ENCODE measurements around the gene EZR.

The EZR gene

GRCh38 chr6:158751921-158752320 lies 67.2 kb downstream of the EZR start:
- DNase-seq (ENCODE audit: low read depth, low spot score): no peak
- Histone ChIP-seq H3K36me3 (ENCODE audit: control insufficient read depth, insufficient read depth, low read length) (no peaks in the 10 kb centered on the region), H3K4me1 (ENCODE audit: control insufficient read depth, insufficient read depth, low read length) (no peaks in the 10 kb centered on the region; the same call in 1 of the 2 replicates), H3K27ac (ENCODE audit: low read length) (no peak overlapping the region), H3K27me3 (ENCODE audit: control insufficient read depth, insufficient read depth, low read length) (no peaks in the 10 kb centered on the region), H3K4me3 (ENCODE audit: low read length) (no peak overlapping the region), H3K9me3 (ENCODE audit: control insufficient read depth, insufficient read depth, low read length) (no peaks in the 10 kb centered on the region)
- no CpG with 5 or more reads among the region's 9 CpGs for WGBS (ENCODE audit: insufficient coverage, insufficient read length)

DNA sequence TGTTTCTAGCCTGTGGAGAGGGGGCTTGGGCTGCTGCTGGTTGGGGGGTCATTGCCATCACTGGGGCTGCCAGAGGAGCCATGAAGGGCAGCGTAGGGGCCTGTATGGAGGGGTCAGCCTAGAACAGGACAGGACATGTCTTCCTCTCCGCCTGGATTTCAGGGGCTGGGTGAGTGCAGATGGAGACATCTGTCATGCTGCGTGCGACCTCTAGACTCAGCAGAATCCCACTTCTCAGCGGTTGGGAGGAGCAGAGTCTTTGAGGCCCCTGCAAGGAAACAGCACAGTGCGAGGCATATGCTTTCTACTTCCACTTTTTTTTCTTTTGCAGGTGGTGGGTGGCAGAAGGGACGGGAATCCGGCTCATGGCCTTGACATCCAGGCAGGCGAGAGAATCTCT lies 67.9 kb downstream of the EZR start:
- Histone ChIP-seq H3K4me3 (ENCODE audit: low read length) (no peak overlapping the region), H3K36me3 (ENCODE audit: control insufficient read depth, insufficient read depth, low read length) (no peaks in the 10 kb centered on the region), H3K27me3 (ENCODE audit: control insufficient read depth, insufficient read depth, low read length) (no peaks in the 10 kb centered on the region), H3K27ac (ENCODE audit: low read length) (no peak overlapping the region), H3K9me3 (ENCODE audit: control insufficient read depth, insufficient read depth, low read length) (no peaks in the 10 kb centered on the region), H3K4me1 (ENCODE audit: control insufficient read depth, insufficient read depth, low read length) (no peaks in the 10 kb centered on the region; the same call in 1 of the 2 replicates)
- no peak for DNase-seq (ENCODE audit: low read depth, low spot score)
- WGBS (ENCODE audit: insufficient coverage, insufficient read length): no CpG with 5 or more reads among the region's 9 CpGs

GRCh38 chr6:158744986-158745430 lies 74.2 kb downstream of the EZR start:
- WGBS (ENCODE audit: insufficient coverage, insufficient read length): no CpG with 5 or more reads among the region's 5 CpGs
- Histone ChIP-seq H3K9me3 (ENCODE audit: control insufficient read depth, insufficient read depth, low read length) (no peaks in the 10 kb centered on the region), H3K27me3 (ENCODE audit: control insufficient read depth, insufficient read depth, low read length) (no peaks in the 10 kb centered on the region), H3K4me1 (ENCODE audit: control insufficient read depth, insufficient read depth, low read length) (no peaks in the 10 kb centered on the region), H3K36me3 (ENCODE audit: control insufficient read depth, insufficient read depth, low read length) (no peaks in the 10 kb centered on the region), H3K27ac (ENCODE audit: low read length) (no peak overlapping the region), H3K4me3 (ENCODE audit: low read length) (no peak overlapping the region)
- DNase-seq (ENCODE audit: low read depth, low spot score): no peak

DNA sequence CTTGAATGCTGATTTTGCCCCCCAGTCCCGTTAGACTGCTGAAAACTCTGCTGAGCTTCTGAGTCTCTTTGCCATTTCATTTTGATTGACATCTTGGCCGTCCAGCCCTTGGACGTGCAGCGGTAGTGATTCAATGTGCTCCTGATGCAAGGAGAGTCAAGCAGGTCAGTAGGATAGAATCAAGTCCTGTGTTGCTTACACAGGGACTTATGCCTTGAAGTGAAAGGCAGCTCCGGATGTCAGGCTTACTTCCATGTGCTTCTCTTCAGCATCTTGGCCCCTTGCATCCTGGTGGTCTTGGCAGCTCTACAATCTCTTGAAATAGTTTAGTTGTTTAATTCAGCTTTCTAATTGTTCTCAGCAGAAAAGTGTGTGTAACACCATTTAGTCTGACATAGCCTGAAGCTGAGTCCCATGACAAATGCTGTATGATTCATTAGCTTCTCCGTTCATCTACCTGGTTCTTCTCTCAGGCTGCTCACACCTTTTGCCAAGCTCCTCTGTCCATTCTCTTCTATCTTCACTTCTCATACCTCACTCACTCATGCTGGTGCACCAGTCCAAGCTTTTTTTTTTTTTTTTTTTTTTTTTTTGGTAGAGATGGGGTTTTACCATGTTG lies 76.0 kb downstream of the EZR start:
- Histone ChIP-seq H3K27ac (ENCODE audit: low read length) (no peak overlapping the region), H3K4me3 (ENCODE audit: low read length) (no peak overlapping the region), H3K27me3 (ENCODE audit: control insufficient read depth, insufficient read depth, low read length) (no peaks in the 10 kb centered on the region), H3K4me1 (ENCODE audit: control insufficient read depth, insufficient read depth, low read length) (no peaks in the 10 kb centered on the region), H3K36me3 (ENCODE audit: control insufficient read depth, insufficient read depth, low read length) (no peaks in the 10 kb centered on the region), H3K9me3 (ENCODE audit: control insufficient read depth, insufficient read depth, low read length) (no peaks in the 10 kb centered on the region)
- DNase-seq (ENCODE audit: low read depth, low spot score): no peak
- no CpG with 5 or more reads among the region's 6 CpGs for WGBS (ENCODE audit: insufficient coverage, insufficient read length)

DNA sequence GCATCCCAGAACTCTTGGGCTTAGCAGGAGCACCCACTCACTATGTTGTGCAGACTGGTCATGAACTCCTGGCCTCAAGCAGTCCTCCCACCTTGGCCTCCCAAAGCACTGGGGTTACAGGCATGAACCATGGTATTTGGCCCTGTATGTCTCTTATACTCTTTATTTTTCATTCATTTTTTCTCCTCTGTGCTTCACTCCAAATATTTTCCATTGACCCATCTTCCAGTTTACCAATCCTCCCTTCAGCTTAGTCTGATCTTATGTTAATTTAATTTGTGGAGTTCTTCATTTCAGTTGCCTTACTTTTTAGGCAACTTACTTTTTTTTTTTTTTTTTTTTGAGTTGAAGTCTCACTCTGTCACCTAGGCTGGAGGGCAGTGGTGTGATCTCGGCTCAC lies 79.5 kb downstream of the EZR start:
- H3K4me1 ChIP-seq (ENCODE audit: control insufficient read depth, insufficient read depth, low read length): no peaks in the 10 kb centered on the region
- no CpG with 5 or more reads among the region's 1 CpG for WGBS (ENCODE audit: insufficient coverage, insufficient read length)
- H3K4me3 ChIP-seq (ENCODE audit: low read length): no peak overlapping the region
- no peaks in the 10 kb centered on the region for H3K36me3 ChIP-seq (ENCODE audit: control insufficient read depth, insufficient read depth, low read length)
- H3K9me3 ChIP-seq (ENCODE audit: control insufficient read depth, insufficient read depth, low read length): no peaks in the 10 kb centered on the region
- no peak overlapping the region for H3K27ac ChIP-seq (ENCODE audit: low read length)
- DNase-seq (ENCODE audit: low read depth, low spot score): no peak
- no peaks in the 10 kb centered on the region for H3K27me3 ChIP-seq (ENCODE audit: control insufficient read depth, insufficient read depth, low read length)

- WGBS (ENCODE audit: insufficient coverage, insufficient read length): no CpG with 5 or more reads among the region's 12 CpGs
- Histone ChIP-seq H3K36me3 (ENCODE audit: control insufficient read depth, insufficient read depth, low read length) (no peaks in the 10 kb centered on the region), H3K4me1 (ENCODE audit: control insufficient read depth, insufficient read depth, low read length) (no peaks in the 10 kb centered on the region), H3K4me3 (ENCODE audit: low read length) (no peak overlapping the region), H3K9me3 (ENCODE audit: control insufficient read depth, insufficient read depth, low read length) (no peaks in the 10 kb centered on the region), H3K27ac (ENCODE audit: low read length) (no peak overlapping the region), H3K27me3 (ENCODE audit: control insufficient read depth, insufficient read depth, low read length) (no peaks in the 10 kb centered on the region)
- no peak for DNase-seq (ENCODE audit: low read depth, low spot score)
Measured at GRCh38 chr6:158737710-158738615, 81.2 kb downstream of the EZR start.

- Histone ChIP-seq H3K4me3 (ENCODE audit: low read length) (no peak overlapping the region), H3K36me3 (ENCODE audit: control insufficient read depth, insufficient read depth, low read length) (no peaks in the 10 kb centered on the region), H3K27ac (ENCODE audit: low read length) (no peak overlapping the region), H3K27me3 (ENCODE audit: control insufficient read depth, insufficient read depth, low read length) (no peaks in the 10 kb centered on the region), H3K4me1 (ENCODE audit: control insufficient read depth, insufficient read depth, low read length) (no peaks in the 10 kb centered on the region), H3K9me3 (ENCODE audit: control insufficient read depth, insufficient read depth, low read length) (0 out of 2 replicates have a peak, but pooled peaks cover 2% of the 10 kb centered on the region)
- DNase-seq (ENCODE audit: low read depth, low spot score): no peak
- WGBS (ENCODE audit: insufficient coverage, insufficient read length): no CpG with 5 or more reads among the region's 3 CpGs
Measured at GRCh38 chr6:158737082-158737709, 82.0 kb downstream of the EZR start.

GRCh38 chr6:158735009-158735408 lies 84.2 kb downstream of the EZR start:
- no peaks in the 10 kb centered on the region for H3K27me3 ChIP-seq (ENCODE audit: control insufficient read depth, insufficient read depth, low read length)
- 0 out of 2 replicates have a peak, but pooled peaks cover 2% of the 10 kb centered on the region for H3K9me3 ChIP-seq (ENCODE audit: control insufficient read depth, insufficient read depth, low read length)
- H3K4me1 ChIP-seq (ENCODE audit: control insufficient read depth, insufficient read depth, low read length): no peaks in the 10 kb centered on the region
- H3K36me3 ChIP-seq (ENCODE audit: control insufficient read depth, insufficient read depth, low read length): no peaks in the 10 kb centered on the region
- H3K4me3 ChIP-seq (ENCODE audit: low read length): no peak overlapping the region
- no peak for DNase-seq (ENCODE audit: low read depth, low spot score)
- WGBS (ENCODE audit: insufficient coverage, insufficient read length): no CpG with 5 or more reads among the region's 3 CpGs
- no peak overlapping the region for H3K27ac ChIP-seq (ENCODE audit: low read length)

GRCh38 chr6:158730541-158730907 lies 88.6 kb downstream of the EZR start:
- WGBS (ENCODE audit: insufficient coverage, insufficient read length): no CpG with 5 or more reads among the region's 18 CpGs
- DNase-seq (ENCODE audit: low read depth, low spot score): no peak
- H3K27ac ChIP-seq (ENCODE audit: low read length): no peak overlapping the region
- H3K27me3 ChIP-seq (ENCODE audit: control insufficient read depth, insufficient read depth, low read length): no peaks in the 10 kb centered on the region
- no peaks in the 10 kb centered on the region for H3K36me3 ChIP-seq (ENCODE audit: control insufficient read depth, insufficient read depth, low read length)
- no peaks in the 10 kb centered on the region for H3K4me1 ChIP-seq (ENCODE audit: control insufficient read depth, insufficient read depth, low read length)
- 0 out of 2 replicates have a peak, but pooled peaks cover 2% of the 10 kb centered on the region for H3K9me3 ChIP-seq (ENCODE audit: control insufficient read depth, insufficient read depth, low read length)
- H3K4me3 ChIP-seq (ENCODE audit: low read length): no peak overlapping the region

- H3K4me1 ChIP-seq (ENCODE audit: control insufficient read depth, insufficient read depth, low read length): no peaks in the 10 kb centered on the region
- no peak for DNase-seq (ENCODE audit: low read depth, low spot score)
- H3K27ac ChIP-seq (ENCODE audit: low read length): no peak overlapping the region
- H3K4me3 ChIP-seq (ENCODE audit: low read length): no peak overlapping the region
- WGBS (ENCODE audit: insufficient coverage, insufficient read length): no CpG with 5 or more reads among the region's 6 CpGs
- H3K27me3 ChIP-seq (ENCODE audit: control insufficient read depth, insufficient read depth, low read length): no peaks in the 10 kb centered on the region
- no peaks in the 10 kb centered on the region for H3K36me3 ChIP-seq (ENCODE audit: control insufficient read depth, insufficient read depth, low read length)
- H3K9me3 ChIP-seq (ENCODE audit: control insufficient read depth, insufficient read depth, low read length): 0 out of 2 replicates have a peak, but pooled peaks cover 2% of the 10 kb centered on the region
Measured at GRCh38 chr6:158729906-158730540, 89.1 kb downstream of the EZR start.
